ENCODE data around the gene ETV5.
"Not testable (repeated sequence)": the region's sequence is repeated elsewhere in the genome, so short reads cannot be mapped to it uniquely, and the experiment has no call there.

ETV5 gene

GRCh38 chr3:186022931-186023330, 86.0 kb downstream of the ETV5 start:
- no peak for DNase-seq (ENCODE audit: low read depth)
- TF ChIP-seq CTCF (IDR thresholded peaks at IDR 0.05; ENCODE audit: low read length, missing control alignments) = no peak
- H3K4me3 ChIP-seq (replicated peaks; ENCODE audit: low read depth, low read length) = no peak overlapping the region

GRCh38 chr3:186021673-186022362, 87.1 kb downstream of the ETV5 start:
- no peak for TF ChIP-seq CTCF (IDR thresholded peaks at IDR 0.05; ENCODE audit: low read length, missing control alignments)
- DNase-seq (ENCODE audit: low read depth) = peak; percentile 80
- no peak overlapping the region for H3K4me3 ChIP-seq (replicated peaks; ENCODE audit: low read depth, low read length)

GRCh38 chr3:186021250-186021649, 87.6 kb downstream of the ETV5 start:
- peak; percentile 1 for TF ChIP-seq CTCF (IDR thresholded peaks at IDR 0.05; ENCODE audit: low read length, missing control alignments)
- DNase-seq (ENCODE audit: low read depth); H3K4me3 ChIP-seq (replicated peaks; ENCODE audit: low read depth, low read length): not testable (repeated sequence)

- DNase-seq (ENCODE audit: low read depth); H3K4me3 ChIP-seq (replicated peaks; ENCODE audit: low read depth, low read length): not testable (repeated sequence)
Observed at GRCh38 chr3:186019288-186019687, 89.6 kb downstream of the ETV5 start.

GRCh38 chr3:186014866-186015265, 94.0 kb downstream of the ETV5 start:
- no peak for TF ChIP-seq CTCF (IDR thresholded peaks at IDR 0.05; ENCODE audit: low read length, missing control alignments)
- DNase-seq (ENCODE audit: low read depth) = no peak
- H3K4me3 ChIP-seq (replicated peaks; ENCODE audit: low read depth, low read length) = no peak overlapping the region

- no peak for DNase-seq (ENCODE audit: low read depth)
- no peak for TF ChIP-seq CTCF (IDR thresholded peaks at IDR 0.05; ENCODE audit: low read length, missing control alignments)
- no peak overlapping the region for H3K4me3 ChIP-seq (replicated peaks; ENCODE audit: low read depth, low read length)
Observed at GRCh38 chr3:186013312-186013711, 95.6 kb downstream of the ETV5 start.

GRCh38 chr3:186012137-186012536, 96.8 kb downstream of the ETV5 start:
- no peak overlapping the region for H3K4me3 ChIP-seq (replicated peaks; ENCODE audit: low read depth, low read length)
- TF ChIP-seq CTCF (IDR thresholded peaks at IDR 0.05; ENCODE audit: low read length, missing control alignments) = no peak
- DNase-seq (ENCODE audit: low read depth) = no peak
